WTC11 (cell line): ENCODE data around the gene ZFAND6. TPM values are rescaled to one million over a fixed set of nuclear protein-coding genes. Genes with fewer than 3 reads are reported as not detected.

Source experiments
- ATAC-seq: fragments of 200-7000 bp; cut with Tn5 transposase; 2 replicates; pipeline ENCODE4 v1.10.0; 2021; ENCODE audit warnings: mild to moderate bottlenecking, moderate library complexity
- CTCF ChIA-PET: fragments of 300-600 bp; sonication (Branson Sonifier 250); formaldehyde crosslinking; loops from one replicate; lab custom pipeline; 2021; ENCODE audit warnings: antibody characterized with exemption; lab: Charles Lee
- POLR2A ChIA-PET: fragments of 350-600 bp; sonication (Branson Sonifier 250); formaldehyde crosslinking; loops from one replicate; lab custom pipeline; 2021; ENCODE audit warnings: antibody characterized with exemption; lab: Charles Lee
- DNase-seq: peaks from one replicate; pipeline ENCODE4 v3.0.0; 2021; ENCODE audit warnings: low spot score
- H3K27ac Mint-ChIP-seq: 2 replicates; pipeline ENCODE4 v1.8.0; 2021; ENCODE audit warnings: mixed read lengths
- H3K27me3 Mint-ChIP-seq: 2 replicates; pipeline ENCODE4 v1.8.0; 2021; ENCODE audit warnings: low read depth, mild to moderate bottlenecking, moderate library complexity, mixed read lengths
- H3K36me3 Mint-ChIP-seq: 2 replicates; pipeline ENCODE4 v1.8.0; 2021; ENCODE audit warnings: mixed read lengths
- H3K4me1 Mint-ChIP-seq: 2 replicates; pipeline ENCODE4 v1.8.0; 2022; ENCODE audit warnings: mixed read lengths
- H3K4me3 Mint-ChIP-seq: 2 replicates; pipeline ENCODE4 v1.8.0; 2021; ENCODE audit warnings: mild to moderate bottlenecking, moderate library complexity, mixed read lengths
- H3K9me3 Mint-ChIP-seq: 2 replicates; pipeline ENCODE4 v1.8.0; 2021; ENCODE audit warnings: mixed read lengths
- ATF6 ChIP-seq: sonication (generic); formaldehyde crosslinking; IDR thresholded peaks from 2 replicates; pipeline ENCODE4 v1.8.1; 2023; ENCODE audit warnings: mild to moderate bottlenecking, missing genetic modification reagents
- CDX4 ChIP-seq: fragments of 250-450 bp; sonication (Bioruptor Pico); IDR thresholded peaks from 2 replicates; pipeline ENCODE4 v1.9.0; 2021; ENCODE audit warnings: moderate library complexity, mild to moderate bottlenecking, inconsistent platforms, borderline replicate concordance
- ESRRA ChIP-seq: sonication (generic); formaldehyde crosslinking; IDR thresholded peaks from 2 replicates; pipeline ENCODE4 v1.8.1; 2022; ENCODE audit warnings: mild to moderate bottlenecking, missing genetic modification reagents, borderline replicate concordance
- ETV6 ChIP-seq: sonication (generic); formaldehyde crosslinking; IDR thresholded peaks from 2 replicates; pipeline ENCODE4 v1.8.1; 2022; ENCODE audit warnings: mild to moderate bottlenecking, missing genetic modification reagents
- FOXJ3 ChIP-seq: sonication (generic); formaldehyde crosslinking; IDR thresholded peaks from 2 replicates; pipeline ENCODE4 v1.9.0; 2021; ENCODE audit warnings: missing genetic modification reagents, mild to moderate bottlenecking, borderline replicate concordance
- GRHL2 ChIP-seq: fragments of 250-450 bp; sonication (Bioruptor Pico); IDR thresholded peaks from 2 replicates; pipeline ENCODE4 v1.8.0; 2022; ENCODE audit warnings: mild to moderate bottlenecking, moderate library complexity; ENCODE audit not compliant: insufficient replicate concordance, severe bottlenecking
- MYBL2 ChIP-seq: sonication (generic); formaldehyde crosslinking; IDR thresholded peaks from 2 replicates; pipeline ENCODE4 v1.8.1; 2023; ENCODE audit warnings: mild to moderate bottlenecking, moderate library complexity, missing genetic modification reagents
- NFATC4 ChIP-seq: fragments of 250-450 bp; sonication (Bioruptor Pico); IDR thresholded peaks from 2 replicates; pipeline ENCODE4 v1.9.0; 2021; ENCODE audit warnings: mild to moderate bottlenecking
- NFYB ChIP-seq: sonication (generic); formaldehyde crosslinking; conservative IDR thresholded peaks from 2 replicates; pipeline ENCODE4 v1.8.0; 2022; ENCODE audit warnings: low read depth, missing genetic modification reagents
- OVOL2 ChIP-seq: fragments of 250-450 bp; sonication (Bioruptor Pico); IDR thresholded peaks from 2 replicates; pipeline ENCODE4 v1.9.0; 2021; ENCODE audit warnings: mild to moderate bottlenecking, borderline replicate concordance
- RELA ChIP-seq: sonication (generic); formaldehyde crosslinking; IDR thresholded peaks from 2 replicates; pipeline ENCODE4 v1.8.1; 2022; ENCODE audit warnings: missing genetic modification reagents, mild to moderate bottlenecking, borderline replicate concordance
- TEAD1 ChIP-seq: sonication (generic); formaldehyde crosslinking; IDR thresholded peaks from 2 replicates; pipeline ENCODE4 v1.8.0; 2022; ENCODE audit warnings: mild to moderate bottlenecking, missing genetic modification reagents
- total RNA-seq: library from RNA; stranded (reverse); gene quantifications from 3 replicates; pipeline ENCODE4 v1.2.3, GENCODE V29; 2021
- TF ChIP-seq, protein P1 (sequence below): sonication (generic); formaldehyde crosslinking; IDR thresholded peaks from 2 replicates; pipeline ENCODE4 v1.8.0; 2022; ENCODE audit warnings: missing genetic modification reagents
- TF ChIP-seq, protein P2 (sequence below): sonication (generic); formaldehyde crosslinking; IDR thresholded peaks from 2 replicates; pipeline ENCODE4 v1.8.0; 2023; ENCODE audit warnings: missing genetic modification reagents

ZFAND6 gene
- total RNA-seq, 1 experiment from 2014 or later = 114 TPM

- TF ChIP-seq, protein P1, sequence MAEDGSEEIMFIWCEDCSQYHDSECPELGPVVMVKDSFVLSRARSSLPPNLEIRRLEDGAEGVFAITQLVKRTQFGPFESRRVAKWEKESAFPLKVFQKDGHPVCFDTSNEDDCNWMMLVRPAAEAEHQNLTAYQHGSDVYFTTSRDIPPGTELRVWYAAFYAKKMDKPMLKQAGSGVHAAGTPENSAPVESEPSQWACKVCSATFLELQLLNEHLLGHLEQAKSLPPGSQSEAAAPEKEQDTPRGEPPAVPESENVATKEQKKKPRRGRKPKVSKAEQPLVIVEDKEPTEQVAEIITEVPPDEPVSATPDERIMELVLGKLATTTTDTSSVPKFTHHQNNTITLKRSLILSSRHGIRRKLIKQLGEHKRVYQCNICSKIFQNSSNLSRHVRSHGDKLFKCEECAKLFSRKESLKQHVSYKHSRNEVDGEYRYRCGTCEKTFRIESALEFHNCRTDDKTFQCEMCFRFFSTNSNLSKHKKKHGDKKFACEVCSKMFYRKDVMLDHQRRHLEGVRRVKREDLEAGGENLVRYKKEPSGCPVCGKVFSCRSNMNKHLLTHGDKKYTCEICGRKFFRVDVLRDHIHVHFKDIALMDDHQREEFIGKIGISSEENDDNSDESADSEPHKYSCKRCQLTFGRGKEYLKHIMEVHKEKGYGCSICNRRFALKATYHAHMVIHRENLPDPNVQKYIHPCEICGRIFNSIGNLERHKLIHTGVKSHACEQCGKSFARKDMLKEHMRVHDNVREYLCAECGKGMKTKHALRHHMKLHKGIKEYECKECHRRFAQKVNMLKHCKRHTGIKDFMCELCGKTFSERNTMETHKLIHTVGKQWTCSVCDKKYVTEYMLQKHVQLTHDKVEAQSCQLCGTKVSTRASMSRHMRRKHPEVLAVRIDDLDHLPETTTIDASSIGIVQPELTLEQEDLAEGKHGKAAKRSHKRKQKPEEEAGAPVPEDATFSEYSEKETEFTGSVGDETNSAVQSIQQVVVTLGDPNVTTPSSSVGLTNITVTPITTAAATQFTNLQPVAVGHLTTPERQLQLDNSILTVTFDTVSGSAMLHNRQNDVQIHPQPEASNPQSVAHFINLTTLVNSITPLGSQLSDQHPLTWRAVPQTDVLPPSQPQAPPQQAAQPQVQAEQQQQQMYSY = no peak
- TF ChIP-seq GRHL2 (CRISPR knock-in tag) (no peak), ETV6 (CRISPR knock-in tag) (no peak), RELA (no peak), MYBL2 (CRISPR knock-in tag) (no peak), FOXJ3 (CRISPR knock-in tag) (no peak), CDX4 (CRISPR knock-in tag) (no peak), ESRRA (CRISPR knock-in tag) (no peak)
These were observed 126.6 kb downstream of the ZFAND6 start (continued) for GRCh38 chr15:80186066-80186465.

DNA sequence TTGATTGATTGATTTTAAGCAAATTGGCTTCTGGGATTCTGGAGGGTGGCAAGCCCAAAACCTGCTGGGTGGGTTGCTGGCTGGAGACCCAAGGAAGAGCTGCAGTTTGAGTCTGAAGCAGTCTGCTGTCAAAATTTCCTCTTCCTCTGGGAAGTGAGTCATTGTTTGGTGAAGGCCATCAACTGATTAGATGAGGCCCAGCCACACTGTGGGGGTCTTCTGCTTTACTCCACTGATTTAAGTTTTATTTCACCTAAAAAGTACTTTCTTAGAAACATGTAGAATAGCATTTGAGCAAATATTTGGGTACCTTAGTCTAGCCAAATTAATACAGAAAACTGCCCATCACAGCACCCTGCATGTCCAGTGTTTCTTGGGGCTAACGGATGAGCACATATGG lies 127.1 kb downstream of the ZFAND6 start:
- POLR2A ChIA-PET = interaction anchor here (1.1 kb wide), 1 partner anchor 9 kb away, joined by 4 read pairs; no protein-coding TSS in a partner anchor
- Mint-ChIP-seq H3K27ac (no peak overlapping the region), H3K27me3 (no peaks in the 10 kb centered on the region), H3K9me3 (no peaks in the 10 kb centered on the region), H3K4me3 (no peak overlapping the region), H3K4me1 (no peaks in the 10 kb centered on the region)
- no peak for DNase-seq
- CTCF ChIA-PET = no interaction called here
- no peak for ATAC-seq
- TF ChIP-seq TEAD1 (no peak), OVOL2 (CRISPR knock-in tag) (no peak), NFATC4 (CRISPR knock-in tag) (no peak), NFYB (CRISPR knock-in tag) (no peak), ATF6 (no peak)
- TF ChIP-seq, protein P2, sequence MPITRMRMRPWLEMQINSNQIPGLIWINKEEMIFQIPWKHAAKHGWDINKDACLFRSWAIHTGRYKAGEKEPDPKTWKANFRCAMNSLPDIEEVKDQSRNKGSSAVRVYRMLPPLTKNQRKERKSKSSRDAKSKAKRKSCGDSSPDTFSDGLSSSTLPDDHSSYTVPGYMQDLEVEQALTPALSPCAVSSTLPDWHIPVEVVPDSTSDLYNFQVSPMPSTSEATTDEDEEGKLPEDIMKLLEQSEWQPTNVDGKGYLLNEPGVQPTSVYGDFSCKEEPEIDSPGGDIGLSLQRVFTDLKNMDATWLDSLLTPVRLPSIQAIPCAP = no peak
- TF ChIP-seq, all 79 proteins: peak for 0
- H3K36me3 Mint-ChIP-seq = peaks cover 19% of the 10 kb centered on the region

Other genes with a start within 250 kb of the ZFAND6 start
- gene MTHFS, start 162.7 kb upstream of the ZFAND6 start, total RNA-seq = 24.8 to 31.0 TPM (median 29.7 TPM) in 3 replicates
- gene BCL2A1, start 88.5 kb upstream of the ZFAND6 start, total RNA-seq = 0.25 to 0.32 TPM (median 0.28 TPM) in 3 replicates
- 21.7 to 23.7 TPM (median 22.8 TPM) in 3 replicates for gene FAH, start 93.3 kb downstream of the ZFAND6 start, total RNA-seq
- 0.04 to 0.05 TPM in 2 of 3 replicates, not detected in the other for gene CTXND1, start 192.5 kb downstream of the ZFAND6 start, total RNA-seq